ENCODE results near the gene ULK3. TPM values are rescaled to one million over a fixed set of nuclear protein-coding genes. Genes with fewer than 3 reads are reported as not detected.
A peak's percentile ranks its signal among the peaks of the same experiment; 100 is the strongest.

The ULK3 gene
- total RNA-seq = 10 to 100 TPM; 19.7 to 25.1 (median 22.1) TPM
- long read RNA-seq, partial matches to known transcripts = 0 of 2 reads
- long read RNA-seq, other reads (novel, unspliced or antisense) = 2 of 2 reads

GRCh38 chr15:74842581-74843444 lies at the start of gene ULK3:
Gene ULK3 (minus strand): TSS chr15:74843156. CDS start chr15:74843105, 51 bp downstream.
- TF ChIP-seq POLR2A (IDR thresholded peaks at IDR 0.05) = peak; percentile 76
- peak; percentile 64 to 92 (median 80) for TF ChIP-seq CTCF (IDR thresholded peaks at IDR 0.05)

GRCh38 chr15:74892313-74892712 lies 49.4 kb upstream of the ULK3 start:
- peak; percentile 82 to 88 (median 85) for DNase-seq
- H3K4me1 ChIP-seq = peaks cover 0 to 29% (median 8%) of the 10 kb centered on the region in 4 donors
- peak; percentile 55 to 70 (median 61) for ATAC-seq
- TF ChIP-seq POLR2A (IDR thresholded peaks at IDR 0.05) (no peak), CTCF (IDR thresholded peaks at IDR 0.05) (peak in 2 of 4 donors; percentile 15 to 17)
- H3K9me3 ChIP-seq = no peaks in the 10 kb centered on the region
- intact Hi-C loops (cut with DNase I) = no loop called here
- H3K27ac ChIP-seq = peak overlapping the region in 2 of 3 donors; percentile 3 to 74
- H3K36me3 ChIP-seq = peaks cover 0 to 8% (median 0%) of the 10 kb centered on the region in 4 donors
- 30% methylated on average over 3 of the region's 3 CpGs for WGBS (ENCODE audit: insufficient coverage, low coverage, low lambda C conversion rate, missing lambda C conversion rate)
- no peaks in the 10 kb centered on the region for H3K27me3 ChIP-seq
- no peak overlapping the region for H3K4me3 ChIP-seq

More at GRCh38 chr15:74842581-74843444, at the start of gene ULK3:
- ATAC-seq (peak; percentile 90 to 97 (median 92)), DNase-seq (peak; percentile 90 to 93 (median 92))
- peaks cover 0 to 14% (median 0%) of the 10 kb centered on the region in 4 donors for H3K36me3 ChIP-seq
- no peaks in the 10 kb centered on the region for H3K9me3 ChIP-seq
- H3K27me3 ChIP-seq = no peaks in the 10 kb centered on the region
- WGBS (ENCODE audit: insufficient coverage, low coverage, low lambda C conversion rate, missing lambda C conversion rate) = 1% methylated on average over 18 of the region's 84 CpGs
- intact Hi-C loops (cut with DNase I) = no loop called here
- H3K4me3 ChIP-seq = peak within 1 kb of the TSS; percentile 90 to 100 (median 95)
- H3K4me1 ChIP-seq = peaks cover 0 to 21% (median 6%) of the 10 kb centered on the region in 4 donors
- peak within 1 kb of the TSS; percentile 65 to 82 (median 70) for H3K27ac ChIP-seq

GRCh38 chr15:74891469-74891868 lies 48.5 kb upstream of the ULK3 start:
- intact Hi-C loops (cut with DNase I) = no loop called here
- H3K36me3 ChIP-seq = peaks cover 0 to 2% (median 0%) of the 10 kb centered on the region in 4 donors
- ATAC-seq (peak; percentile 31 to 70 (median 41)), DNase-seq (peak; percentile 40 to 83 (median 77))
- no peaks in the 10 kb centered on the region for H3K27me3 ChIP-seq
- peak overlapping the region in 2 of 3 donors; percentile 3 to 74 for H3K27ac ChIP-seq
- H3K9me3 ChIP-seq = no peaks in the 10 kb centered on the region
- peaks cover 0 to 29% (median 8%) of the 10 kb centered on the region in 4 donors for H3K4me1 ChIP-seq
- TF ChIP-seq POLR2A (IDR thresholded peaks at IDR 0.05) = no peak
- H3K4me3 ChIP-seq = no peak overlapping the region
- 24% methylated on average over 2 of the region's 3 CpGs for WGBS (ENCODE audit: insufficient coverage, low coverage, low lambda C conversion rate, missing lambda C conversion rate)

GRCh38 chr15:74890665-74890960 lies 47.7 kb upstream of the ULK3 start:
- 0% methylated on average over 1 of the region's 1 CpG for WGBS (ENCODE audit: insufficient coverage, low coverage, low lambda C conversion rate, missing lambda C conversion rate)
- Histone ChIP-seq H3K4me3 (peak overlapping the region; percentile 94 to 99 (median 97)), H3K9me3 (no peaks in the 10 kb centered on the region), H3K27ac (peak overlapping the region in 2 of 3 donors; percentile 74 to 90), H3K36me3 (no peaks in the 10 kb centered on the region), H3K4me1 (peaks cover 0 to 29% (median 8%) of the 10 kb centered on the region in 4 donors), H3K27me3 (no peaks in the 10 kb centered on the region)
- peak in 1 of 4 donors; percentile 1 for ATAC-seq
- TF ChIP-seq POLR2A (IDR thresholded peaks at IDR 0.05) (no peak), CTCF (IDR thresholded peaks at IDR 0.05) (no peak)
- intact Hi-C loops (cut with DNase I) = no loop called here
- DNase-seq = no peak
